ENCODE results near the gene SPDEF.

The SPDEF gene

GRCh38 chr6:34536251-34536958 is 19.7 kb downstream of the SPDEF start:
- no peak overlapping the region for H3K27ac ChIP-seq (ENCODE audit: low read depth, low read length, poor library complexity, severe bottlenecking)
- TF ChIP-seq CTCF (IDR thresholded peaks at IDR 0.05; ENCODE audit: low read length): no peak
- no peak for TF ChIP-seq EZH2 (IDR thresholded peaks at IDR 0.05; ENCODE audit: borderline replicate concordance, low read length)
- H3K4me1 ChIP-seq (ENCODE audit: insufficient read depth, low read length, severe bottlenecking): no peaks in the 10 kb centered on the region
- H3K79me2 ChIP-seq (ENCODE audit: insufficient read depth, low read length): no peaks in the 10 kb centered on the region
- no peaks in the 10 kb centered on the region for H3F3A ChIP-seq (ENCODE audit: insufficient read depth, low read length)
- H4K20me1 ChIP-seq (ENCODE audit: insufficient read depth, low read length): no peaks in the 10 kb centered on the region
- H2AFZ ChIP-seq (ENCODE audit: low read length): no peak overlapping the region
- no peak overlapping the region for H3K4me3 ChIP-seq (ENCODE audit: low read depth, low read length, poor library complexity, severe bottlenecking)
- H3K27me3 ChIP-seq (ENCODE audit: insufficient read depth, low read length): peaks cover 17% of the 10 kb centered on the region
- H3K4me2 ChIP-seq (ENCODE audit: low read length): no peak overlapping the region
- H3K36me3 ChIP-seq (ENCODE audit: insufficient read depth, low read length): no peaks in the 10 kb centered on the region
- H3K9ac ChIP-seq (ENCODE audit: low read length): no peak overlapping the region
- no peaks in the 10 kb centered on the region for H3K9me3 ChIP-seq (ENCODE audit: low read length)
- no peaks in the 10 kb centered on the region for H3K9me2 ChIP-seq (ENCODE audit: low read depth, low read length)

GRCh38 chr6:34535646-34536045 is 20.5 kb downstream of the SPDEF start:
- H3K9me3 ChIP-seq (ENCODE audit: low read length): no peaks in the 10 kb centered on the region
- H3K27me3 ChIP-seq (ENCODE audit: insufficient read depth, low read length): peaks cover 17% of the 10 kb centered on the region
- no peaks in the 10 kb centered on the region for H3F3A ChIP-seq (ENCODE audit: insufficient read depth, low read length)
- H3K4me2 ChIP-seq (ENCODE audit: low read length): no peak overlapping the region
- no peaks in the 10 kb centered on the region for H3K36me3 ChIP-seq (ENCODE audit: insufficient read depth, low read length)
- H3K27ac ChIP-seq (ENCODE audit: low read depth, low read length, poor library complexity, severe bottlenecking): no peak overlapping the region
- no peaks in the 10 kb centered on the region for H3K4me1 ChIP-seq (ENCODE audit: insufficient read depth, low read length, severe bottlenecking)
- no peak overlapping the region for H3K4me3 ChIP-seq (ENCODE audit: low read depth, low read length, poor library complexity, severe bottlenecking)
- TF ChIP-seq CTCF (IDR thresholded peaks at IDR 0.05; ENCODE audit: low read length) (no peak), EZH2 (IDR thresholded peaks at IDR 0.05; ENCODE audit: borderline replicate concordance, low read length) (no peak)
- H2AFZ ChIP-seq (ENCODE audit: low read length): no peak overlapping the region
- H3K79me2 ChIP-seq (ENCODE audit: insufficient read depth, low read length): no peaks in the 10 kb centered on the region
- H4K20me1 ChIP-seq (ENCODE audit: insufficient read depth, low read length): no peaks in the 10 kb centered on the region
- H3K9me2 ChIP-seq (ENCODE audit: low read depth, low read length): no peaks in the 10 kb centered on the region
- no peak overlapping the region for H3K9ac ChIP-seq (ENCODE audit: low read length)

GRCh38 chr6:34535199-34535598 is 20.9 kb downstream of the SPDEF start:
- Histone ChIP-seq H3K9me2 (ENCODE audit: low read depth, low read length) (no peaks in the 10 kb centered on the region), H2AFZ (ENCODE audit: low read length) (no peak overlapping the region), H3K4me3 (ENCODE audit: low read depth, low read length, poor library complexity, severe bottlenecking) (no peak overlapping the region), H3K79me2 (ENCODE audit: insufficient read depth, low read length) (no peaks in the 10 kb centered on the region), H3K4me1 (ENCODE audit: insufficient read depth, low read length, severe bottlenecking) (no peaks in the 10 kb centered on the region), H3K27ac (ENCODE audit: low read depth, low read length, poor library complexity, severe bottlenecking) (no peak overlapping the region), H3K9me3 (ENCODE audit: low read length) (no peaks in the 10 kb centered on the region), H3K9ac (ENCODE audit: low read length) (no peak overlapping the region), H3K4me2 (ENCODE audit: low read length) (no peak overlapping the region), H3K36me3 (ENCODE audit: insufficient read depth, low read length) (no peaks in the 10 kb centered on the region), H3F3A (ENCODE audit: insufficient read depth, low read length) (no peaks in the 10 kb centered on the region), H4K20me1 (ENCODE audit: insufficient read depth, low read length) (no peaks in the 10 kb centered on the region), H3K27me3 (ENCODE audit: insufficient read depth, low read length) (peaks cover 17% of the 10 kb centered on the region)
- no peak for TF ChIP-seq CTCF (IDR thresholded peaks at IDR 0.05; ENCODE audit: low read length)
- TF ChIP-seq EZH2 (IDR thresholded peaks at IDR 0.05; ENCODE audit: borderline replicate concordance, low read length): no peak
